ENCODE results near the gene PRSS21. TPM values are rescaled to one million over a fixed set of nuclear protein-coding genes. Genes with fewer than 3 reads are reported as not detected.

The PRSS21 gene
- total RNA-seq, 4 donors from 2014 or later: 0.68 TPM; not detected in 3

DNA sequence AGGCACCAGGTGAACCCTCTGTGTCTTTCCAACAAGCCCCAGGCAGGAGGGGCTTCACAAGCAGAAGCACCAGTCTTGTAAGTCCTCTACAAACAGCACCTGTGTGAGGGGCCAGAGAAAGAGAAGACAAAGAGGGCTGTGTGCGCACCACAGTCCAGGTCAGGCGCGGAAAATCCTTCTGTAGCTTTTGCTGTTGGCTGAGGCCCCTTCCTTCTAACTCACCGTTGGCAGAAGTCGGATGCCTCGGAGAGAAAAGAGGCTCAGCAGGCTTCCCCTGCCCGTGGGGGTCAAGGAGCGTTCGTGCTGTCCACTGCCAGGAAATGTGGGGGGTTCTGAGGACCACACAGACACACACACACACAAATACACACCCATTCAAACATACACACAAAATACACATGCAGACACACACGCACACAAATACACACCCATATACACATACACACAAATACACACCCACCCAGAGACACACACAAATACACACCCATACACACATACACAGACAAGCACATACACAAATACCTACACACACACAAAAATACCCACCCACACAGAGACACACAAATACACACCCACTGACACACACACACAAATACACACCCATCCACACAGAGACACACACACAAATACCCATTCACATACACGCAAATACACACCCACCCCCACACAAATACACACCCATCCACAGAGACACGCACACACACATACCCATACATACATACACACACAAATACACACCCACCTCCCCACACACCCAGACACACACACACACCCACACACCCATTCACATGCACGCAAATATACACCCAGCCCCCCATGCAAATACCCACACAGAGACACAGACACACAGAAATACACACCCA lies 19.8 kb downstream of the PRSS21 start:
- TF ChIP-seq, protein P1, sequence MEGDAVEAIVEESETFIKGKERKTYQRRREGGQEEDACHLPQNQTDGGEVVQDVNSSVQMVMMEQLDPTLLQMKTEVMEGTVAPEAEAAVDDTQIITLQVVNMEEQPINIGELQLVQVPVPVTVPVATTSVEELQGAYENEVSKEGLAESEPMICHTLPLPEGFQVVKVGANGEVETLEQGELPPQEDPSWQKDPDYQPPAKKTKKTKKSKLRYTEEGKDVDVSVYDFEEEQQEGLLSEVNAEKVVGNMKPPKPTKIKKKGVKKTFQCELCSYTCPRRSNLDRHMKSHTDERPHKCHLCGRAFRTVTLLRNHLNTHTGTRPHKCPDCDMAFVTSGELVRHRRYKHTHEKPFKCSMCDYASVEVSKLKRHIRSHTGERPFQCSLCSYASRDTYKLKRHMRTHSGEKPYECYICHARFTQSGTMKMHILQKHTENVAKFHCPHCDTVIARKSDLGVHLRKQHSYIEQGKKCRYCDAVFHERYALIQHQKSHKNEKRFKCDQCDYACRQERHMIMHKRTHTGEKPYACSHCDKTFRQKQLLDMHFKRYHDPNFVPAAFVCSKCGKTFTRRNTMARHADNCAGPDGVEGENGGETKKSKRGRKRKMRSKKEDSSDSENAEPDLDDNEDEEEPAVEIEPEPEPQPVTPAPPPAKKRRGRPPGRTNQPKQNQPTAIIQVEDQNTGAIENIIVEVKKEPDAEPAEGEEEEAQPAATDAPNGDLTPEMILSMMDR (IDR thresholded peaks at IDR 0.05; ENCODE audit: low read depth): no peak

DNA sequence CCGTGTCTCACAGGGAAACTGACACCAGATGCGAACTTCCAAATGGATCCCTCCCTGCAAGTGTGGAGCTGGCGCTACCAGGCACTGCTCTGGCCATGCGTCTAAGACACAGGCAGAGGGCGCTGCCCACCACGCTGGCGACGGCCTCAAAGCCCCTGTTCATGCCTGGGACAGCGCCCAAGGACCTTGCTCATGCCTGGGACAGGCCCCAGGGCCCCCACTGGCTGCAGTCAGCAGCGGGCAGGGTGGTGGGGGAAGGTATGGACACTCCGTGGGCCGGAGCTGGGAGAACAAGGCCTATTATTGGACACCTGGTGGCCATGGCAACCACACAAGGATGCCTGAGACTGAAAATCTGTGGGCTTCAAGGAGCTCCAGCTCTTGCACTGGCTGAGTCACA lies 21.9 kb downstream of the PRSS21 start:
- TF ChIP-seq, protein P1 (IDR thresholded peaks at IDR 0.05; ENCODE audit: low read depth): no peak

DNA sequence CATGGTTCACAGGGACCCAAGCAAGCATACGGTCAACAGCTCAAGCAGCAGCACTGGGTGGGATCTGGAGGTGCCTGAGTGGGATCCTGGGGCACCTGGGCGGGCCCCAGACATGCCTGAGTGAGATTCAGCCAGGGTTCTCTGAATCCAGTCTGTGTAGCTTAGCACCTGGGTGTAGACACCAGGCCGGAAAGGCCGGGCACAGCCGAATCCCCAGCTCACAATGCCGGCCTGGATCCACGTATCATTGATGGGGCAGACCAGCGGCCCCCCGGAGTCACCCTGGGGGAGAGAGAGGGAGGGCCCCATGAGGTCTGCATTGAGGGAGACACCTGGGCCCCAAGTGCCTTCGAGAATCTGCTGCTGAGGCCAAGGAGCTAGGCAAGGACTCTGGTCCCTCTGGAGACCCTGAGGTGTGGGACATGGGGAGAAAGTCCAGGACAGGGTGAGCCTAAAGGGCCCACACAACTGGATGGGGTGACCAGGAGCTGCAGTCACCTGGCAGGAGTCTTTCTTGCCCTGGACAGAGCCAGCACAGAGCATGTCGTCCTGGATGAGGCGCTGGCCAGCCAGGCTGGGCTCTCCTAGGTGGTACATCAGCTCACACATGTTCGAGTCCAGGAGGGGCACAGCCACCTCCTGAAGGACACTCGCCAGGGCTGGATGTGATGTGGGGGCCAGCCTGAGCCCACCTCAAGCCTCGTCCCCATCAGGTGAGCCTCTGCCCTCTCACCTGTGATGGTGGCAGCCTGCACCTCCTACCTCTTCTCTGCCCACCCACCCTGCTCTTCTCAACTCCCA lies 22.8 kb downstream of the PRSS21 start:
- TF ChIP-seq, protein P1 (IDR thresholded peaks at IDR 0.05; ENCODE audit: low read depth): no peak

DNA sequence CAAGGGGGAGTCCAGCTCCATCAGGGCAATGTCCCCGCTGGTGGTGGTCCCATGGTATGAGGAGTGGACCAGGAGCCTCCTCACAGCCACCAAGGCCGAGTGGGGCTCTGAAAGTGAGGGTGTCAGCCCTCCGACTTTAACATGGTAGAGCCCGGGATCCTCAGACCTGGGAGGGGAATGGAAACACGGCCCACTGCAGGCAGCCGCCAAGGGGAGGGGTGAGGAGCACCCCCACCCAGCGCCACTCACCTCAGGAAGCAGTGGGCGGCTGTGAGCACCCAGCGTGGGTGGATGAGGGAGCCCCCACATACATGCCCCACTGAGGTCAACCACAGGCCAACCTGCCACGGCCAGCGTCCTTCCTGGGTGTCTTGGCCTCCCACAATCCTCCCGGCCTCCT lies 23.9 kb downstream of the PRSS21 start:
- TF ChIP-seq, protein P1 (IDR thresholded peaks at IDR 0.05; ENCODE audit: low read depth): no peak

DNA sequence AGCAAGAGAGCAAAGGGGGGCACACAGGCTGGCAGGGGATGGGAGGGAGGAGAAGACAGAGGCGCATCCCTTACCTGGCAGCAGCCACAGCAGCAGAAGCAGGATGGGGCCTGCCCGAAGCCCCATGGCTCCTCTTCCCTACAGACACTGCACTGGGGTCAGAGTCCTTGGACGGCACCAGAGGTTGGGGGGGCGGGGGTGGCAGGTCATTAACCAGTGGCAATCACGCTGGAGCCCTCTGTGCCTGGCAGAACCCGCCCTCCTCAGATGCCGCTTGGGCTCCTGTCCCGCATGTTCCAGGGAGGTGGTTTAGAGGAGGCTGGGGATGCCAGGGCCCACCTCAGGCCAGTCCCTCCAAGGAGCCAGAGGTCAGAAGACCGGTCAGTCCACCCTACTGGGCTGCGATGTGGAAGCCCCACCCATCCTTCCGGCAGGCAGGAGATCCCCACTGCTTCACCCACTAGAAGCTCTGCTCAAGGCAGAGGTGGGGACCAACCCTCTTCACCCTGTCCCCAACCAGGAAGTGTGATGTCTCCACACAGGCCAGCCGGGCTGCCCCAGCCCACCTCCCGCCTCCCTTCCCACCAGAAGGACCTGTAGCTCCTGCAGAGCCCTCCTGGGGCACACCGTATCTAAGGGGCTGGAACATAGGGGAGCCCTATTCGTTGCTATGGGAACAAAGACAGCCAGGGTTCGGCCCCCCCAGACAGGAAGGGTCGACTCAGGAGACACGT lies 24.7 kb downstream of the PRSS21 start:
- TF ChIP-seq, protein P1 (IDR thresholded peaks at IDR 0.05; ENCODE audit: low read depth): no peak

DNA sequence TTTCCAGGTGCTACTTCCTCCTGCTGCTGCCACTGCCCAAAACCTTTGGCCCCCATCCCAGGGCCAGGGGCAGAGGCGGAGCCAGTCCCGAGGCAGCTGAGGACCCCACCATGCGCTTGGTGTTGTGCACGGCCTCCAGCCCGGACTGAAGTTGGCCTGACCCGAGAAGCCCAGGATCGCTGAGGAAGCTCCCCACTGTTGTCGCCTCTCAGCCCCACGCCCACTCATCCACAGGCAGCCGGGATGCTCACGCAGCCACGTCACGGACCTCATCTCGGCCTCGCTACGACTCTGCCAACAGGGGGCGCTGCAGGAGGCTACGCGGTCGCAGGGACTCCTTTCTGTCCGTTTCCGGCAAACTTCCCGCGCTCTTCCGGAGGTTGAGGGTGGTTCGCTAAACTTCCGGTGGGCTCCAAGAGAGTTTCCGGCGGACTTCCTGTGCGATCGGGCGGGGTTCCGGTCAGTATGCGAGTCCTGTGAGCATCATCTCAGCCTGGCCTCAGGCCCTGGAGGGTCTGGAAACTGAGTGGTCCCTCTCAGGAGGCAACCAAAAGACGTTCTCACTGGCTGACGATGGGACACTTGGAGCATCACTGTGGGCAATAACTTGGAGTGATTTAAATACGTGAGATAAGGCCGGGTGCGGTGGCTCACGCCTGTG lies 25.4 kb downstream of the PRSS21 start:
- TF ChIP-seq, protein P1 (IDR thresholded peaks at IDR 0.05; ENCODE audit: low read depth): no peak
